ENCODE data around the gene APOBEC4.

DNA sequence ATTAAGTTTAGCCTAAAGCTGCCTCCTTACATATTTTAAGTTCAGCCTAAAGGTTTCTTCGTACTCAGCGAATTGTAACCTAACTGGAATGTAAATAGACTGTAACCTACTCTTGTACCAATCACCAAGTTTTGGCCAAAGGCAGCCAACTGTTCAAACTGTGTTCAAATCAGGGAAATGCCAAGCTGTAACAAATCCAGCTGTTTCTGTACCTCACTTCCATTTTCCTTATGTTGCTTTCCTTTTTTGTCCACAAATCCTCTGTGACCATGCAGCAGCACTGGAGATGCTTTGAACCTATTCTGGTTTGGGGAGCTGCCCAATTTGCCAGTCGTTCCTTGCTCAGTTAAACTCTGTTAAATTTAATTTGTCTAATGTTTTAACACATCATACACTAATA lies 3.2 kb upstream of the APOBEC4 start:
- no peak for TF ChIP-seq RB1 (IDR thresholded peaks at IDR 0.05; ENCODE audit: borderline replicate concordance)
- TF ChIP-seq CHD2 (IDR thresholded peaks at IDR 0.05; ENCODE audit: borderline replicate concordance, low read depth, low read length) = no peak
- TF ChIP-seq POLR2A (IDR thresholded peaks at IDR 0.05; ENCODE audit: low read depth, low read length) = no peak
- TF ChIP-seq, protein P1, sequence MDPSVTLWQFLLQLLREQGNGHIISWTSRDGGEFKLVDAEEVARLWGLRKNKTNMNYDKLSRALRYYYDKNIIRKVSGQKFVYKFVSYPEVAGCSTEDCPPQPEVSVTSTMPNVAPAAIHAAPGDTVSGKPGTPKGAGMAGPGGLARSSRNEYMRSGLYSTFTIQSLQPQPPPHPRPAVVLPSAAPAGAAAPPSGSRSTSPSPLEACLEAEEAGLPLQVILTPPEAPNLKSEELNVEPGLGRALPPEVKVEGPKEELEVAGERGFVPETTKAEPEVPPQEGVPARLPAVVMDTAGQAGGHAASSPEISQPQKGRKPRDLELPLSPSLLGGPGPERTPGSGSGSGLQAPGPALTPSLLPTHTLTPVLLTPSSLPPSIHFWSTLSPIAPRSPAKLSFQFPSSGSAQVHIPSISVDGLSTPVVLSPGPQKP (IDR thresholded peaks at IDR 0.05; ENCODE audit: low read depth, low read length) = no peak
- TF ChIP-seq SMC3 (IDR thresholded peaks at IDR 0.05; ENCODE audit: borderline replicate concordance, low read length) = no peak
- TF ChIP-seq EZH2 (IDR thresholded peaks at IDR 0.05; ENCODE audit: borderline replicate concordance, control insufficient read depth, low read depth, low read length) = no peak
- TF ChIP-seq SREBF2 (IDR thresholded peaks at IDR 0.05; ENCODE audit: low read length) = no peak
- no peak for TF ChIP-seq BRCA1 (IDR thresholded peaks at IDR 0.05; ENCODE audit: low read depth, low read length)
- TF ChIP-seq PAX8 (IDR thresholded peaks at IDR 0.05) = no peak
- no peak for TF ChIP-seq RCOR1 (conservative IDR thresholded peaks at IDR 0.05; ENCODE audit: low read depth, low read length)
- no peak for TF ChIP-seq SPI1 (IDR thresholded peaks at IDR 0.05; ENCODE audit: borderline replicate concordance, insufficient read depth, low read depth, low read length)
- TF ChIP-seq, protein P2, sequence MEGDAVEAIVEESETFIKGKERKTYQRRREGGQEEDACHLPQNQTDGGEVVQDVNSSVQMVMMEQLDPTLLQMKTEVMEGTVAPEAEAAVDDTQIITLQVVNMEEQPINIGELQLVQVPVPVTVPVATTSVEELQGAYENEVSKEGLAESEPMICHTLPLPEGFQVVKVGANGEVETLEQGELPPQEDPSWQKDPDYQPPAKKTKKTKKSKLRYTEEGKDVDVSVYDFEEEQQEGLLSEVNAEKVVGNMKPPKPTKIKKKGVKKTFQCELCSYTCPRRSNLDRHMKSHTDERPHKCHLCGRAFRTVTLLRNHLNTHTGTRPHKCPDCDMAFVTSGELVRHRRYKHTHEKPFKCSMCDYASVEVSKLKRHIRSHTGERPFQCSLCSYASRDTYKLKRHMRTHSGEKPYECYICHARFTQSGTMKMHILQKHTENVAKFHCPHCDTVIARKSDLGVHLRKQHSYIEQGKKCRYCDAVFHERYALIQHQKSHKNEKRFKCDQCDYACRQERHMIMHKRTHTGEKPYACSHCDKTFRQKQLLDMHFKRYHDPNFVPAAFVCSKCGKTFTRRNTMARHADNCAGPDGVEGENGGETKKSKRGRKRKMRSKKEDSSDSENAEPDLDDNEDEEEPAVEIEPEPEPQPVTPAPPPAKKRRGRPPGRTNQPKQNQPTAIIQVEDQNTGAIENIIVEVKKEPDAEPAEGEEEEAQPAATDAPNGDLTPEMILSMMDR (IDR thresholded peaks at IDR 0.05 in 2 of 3, conservative IDR thresholded peaks at IDR 0.05 in 1 of 3; ENCODE audit: control insufficient read depth in 2 of 3, extremely low read depth in 1 of 3, insufficient read depth in 1 of 3, low read depth in 3 of 3, low read length in 3 of 3) = no peak
- no peak for TF ChIP-seq TCF7 (IDR thresholded peaks at IDR 0.05; ENCODE audit: borderline replicate concordance)
